HG02759 (cell line): ENCODE results near the gene KRT77.
"Not testable (repeated sequence)": the region's sequence is repeated elsewhere in the genome, so short reads cannot be mapped to it uniquely, and the experiment has no call there.

Experiments
- ATAC-seq: cut with Tn5 transposase; IDR thresholded peaks from one replicate; pipeline ENCODE4 v1.9.1; 2021; ENCODE audit warnings: mild to moderate bottlenecking, moderate library complexity; ENCODE audit not compliant: unreplicated experiment

KRT77 gene

DNA sequence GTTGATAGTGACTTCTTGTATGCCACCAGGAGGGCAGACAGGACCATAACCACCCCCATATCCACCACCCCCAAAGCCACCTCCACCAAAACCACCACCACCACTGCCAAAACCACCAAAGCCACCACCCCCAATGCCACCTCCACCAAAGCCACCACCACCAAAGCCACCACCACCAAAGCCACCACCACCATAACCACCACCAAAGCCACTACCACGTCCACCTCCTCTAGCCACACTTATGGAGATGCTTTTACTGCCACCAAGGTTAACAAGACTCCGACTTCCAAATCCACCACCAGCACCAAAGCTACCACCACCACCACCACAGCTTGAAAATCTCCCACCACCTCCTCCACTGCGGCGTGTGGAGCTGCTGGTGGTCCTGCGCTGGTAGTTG, 23.4 kb downstream of the KRT77 start:
- ATAC-seq: no peak

GRCh38 chr12:52677671-52678070, 25.7 kb downstream of the KRT77 start:
- ATAC-seq: no peak

- no peak for ATAC-seq
Observed at GRCh38 chr12:52677126-52677525, 26.2 kb downstream of the KRT77 start.

GRCh38 chr12:52676163-52676562, 27.2 kb downstream of the KRT77 start:
- ATAC-seq: no peak

- ATAC-seq: no peak
Observed at GRCh38 chr12:52675301-52675701, 28.0 kb downstream of the KRT77 start.

- ATAC-seq: no peak
Observed at GRCh38 chr12:52674433-52674775, 28.9 kb downstream of the KRT77 start.

DNA sequence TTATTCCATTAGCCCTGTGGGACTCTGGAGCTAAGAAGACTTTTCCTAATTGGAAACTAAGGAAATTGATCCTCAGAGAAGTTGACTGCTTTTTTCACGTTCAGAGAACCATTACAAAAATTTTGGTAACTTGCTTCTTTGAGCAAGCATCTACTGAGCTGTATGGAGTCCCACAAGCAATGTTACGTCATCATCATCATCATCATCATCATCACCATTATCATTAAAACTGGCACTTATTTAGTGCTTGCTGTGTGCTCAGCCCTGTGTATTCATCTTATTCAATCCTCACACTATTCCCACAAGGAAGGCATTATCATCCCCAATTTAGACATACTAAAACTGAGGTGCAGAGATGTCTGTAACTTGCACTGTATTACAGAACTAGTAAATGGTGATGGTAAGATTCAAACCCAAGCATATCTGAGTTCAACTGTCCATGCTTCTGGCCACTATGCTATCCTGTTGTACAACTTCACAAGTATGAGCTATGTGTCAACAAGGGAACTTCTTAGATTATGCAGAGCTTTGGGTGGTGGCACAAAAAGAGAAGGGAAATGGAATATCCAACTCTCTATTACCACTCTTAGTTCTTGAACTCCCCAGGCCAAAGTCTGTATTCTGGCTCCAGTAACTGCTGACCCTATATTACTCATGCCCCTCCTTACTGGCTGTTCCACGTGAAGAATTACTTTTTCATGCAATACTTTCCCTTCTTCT, 29.5 kb downstream of the KRT77 start:
- ATAC-seq: no peak

DNA sequence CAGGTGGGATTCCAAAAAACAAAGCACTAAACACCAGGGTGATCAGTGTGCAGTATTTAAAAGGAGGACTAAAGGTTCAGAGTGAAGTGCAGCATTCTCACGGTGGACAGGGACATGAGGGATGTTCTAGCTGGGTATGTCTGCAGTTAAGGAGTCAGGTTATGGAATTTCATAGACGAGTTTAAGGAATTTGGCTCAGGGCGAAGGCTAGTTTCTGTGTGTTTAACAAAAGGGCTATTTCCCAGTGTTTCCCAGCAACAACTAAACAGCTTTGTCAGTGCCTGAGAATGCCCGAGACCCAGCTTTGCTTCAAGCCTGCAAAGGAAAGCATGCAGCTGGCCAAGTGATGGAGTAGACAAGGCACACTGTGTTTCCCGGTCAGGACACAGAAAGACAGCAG, 30.1 kb downstream of the KRT77 start:
- no peak for ATAC-seq

DNA sequence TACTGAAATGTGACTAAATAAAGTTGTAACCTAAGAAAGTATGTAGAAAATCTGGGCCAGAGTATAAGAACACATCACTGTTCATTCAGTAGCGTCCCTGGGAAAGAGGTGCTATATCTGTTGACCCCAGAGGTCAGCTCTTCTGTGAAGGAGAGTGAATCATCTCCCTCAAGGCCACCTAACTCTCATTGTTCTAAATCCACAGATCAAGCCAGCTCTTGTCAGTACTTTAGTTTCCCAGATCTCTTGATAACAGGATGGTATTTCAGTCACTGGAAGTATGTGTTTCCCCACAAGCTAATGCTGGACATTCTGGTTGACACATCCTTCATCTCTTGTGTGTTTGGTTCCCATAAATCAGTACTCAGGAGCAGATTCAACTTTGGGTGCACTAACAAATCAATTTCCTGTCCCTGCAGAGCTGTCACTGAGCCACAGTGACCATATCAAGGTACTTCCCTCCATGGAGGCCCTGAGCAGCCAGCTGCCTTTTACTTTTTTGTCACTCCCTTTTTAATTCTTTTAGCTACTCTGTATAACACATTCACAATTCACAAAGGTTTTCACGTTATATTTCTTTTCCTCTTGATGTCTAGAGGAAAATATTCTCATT, 30.9 kb downstream of the KRT77 start:
- no peak for ATAC-seq

GRCh38 chr12:52670961-52671360, 32.4 kb downstream of the KRT77 start:
- ATAC-seq: no peak

DNA sequence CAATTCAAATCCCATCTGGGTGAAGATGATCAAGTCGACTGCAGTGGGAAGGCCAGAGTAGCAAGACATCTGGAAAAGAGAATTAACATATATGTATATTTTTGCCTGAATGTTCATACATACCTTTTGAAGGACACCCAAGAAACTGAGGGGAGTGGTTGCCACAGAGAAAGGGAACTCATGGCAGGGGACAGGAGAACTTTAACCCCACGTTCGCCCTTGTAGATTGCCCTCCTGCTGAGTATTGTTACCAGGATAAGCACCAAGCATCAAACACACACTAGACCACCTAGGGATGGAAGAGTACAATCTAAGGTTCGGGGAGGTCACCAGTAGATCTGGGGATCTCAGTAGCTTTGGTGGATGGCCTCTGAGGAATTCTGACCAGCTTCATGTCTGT, 32.8 kb downstream of the KRT77 start:
- no peak for ATAC-seq

DNA sequence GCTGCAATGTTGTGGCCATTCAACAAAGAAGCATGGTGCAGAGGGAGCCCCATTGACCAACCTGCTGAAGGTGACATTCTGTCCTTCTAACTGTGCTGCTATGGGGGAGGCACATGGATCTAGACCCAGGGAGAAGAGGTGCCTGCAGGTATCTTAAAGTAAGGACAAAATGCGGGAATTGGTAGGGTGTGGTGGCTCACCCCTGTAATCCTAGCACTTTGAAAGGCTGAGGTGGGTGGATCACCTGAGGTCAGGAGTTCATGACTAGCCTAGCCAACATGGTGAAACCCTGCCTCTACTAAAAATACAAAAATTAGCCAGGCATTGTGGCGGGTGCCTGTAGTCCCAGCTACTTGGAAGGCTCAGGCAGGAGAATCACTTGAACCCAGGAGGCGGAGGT, 33.4 kb downstream of the KRT77 start:
- ATAC-seq: not testable (repeated sequence)

DNA sequence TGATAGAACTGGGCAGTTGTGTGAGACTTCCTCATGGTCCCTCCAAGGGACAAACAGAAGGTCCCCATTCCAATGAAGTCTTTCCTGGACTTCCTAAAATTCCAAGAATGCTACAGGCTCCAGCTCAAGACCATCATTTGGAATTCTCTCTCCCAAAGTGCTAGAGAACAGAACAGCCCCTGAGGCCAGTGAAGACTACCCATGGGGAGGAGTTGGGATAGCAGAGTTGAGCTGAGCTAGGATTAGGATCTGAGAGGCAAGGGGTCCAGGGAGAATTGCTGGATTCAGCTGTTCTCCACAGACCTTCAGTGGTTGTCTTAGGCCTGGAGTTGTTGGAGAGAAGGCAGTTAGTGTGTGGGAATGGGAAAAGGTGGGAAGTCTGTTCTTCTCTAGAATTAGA, 33.9 kb downstream of the KRT77 start:
- no peak for ATAC-seq

DNA sequence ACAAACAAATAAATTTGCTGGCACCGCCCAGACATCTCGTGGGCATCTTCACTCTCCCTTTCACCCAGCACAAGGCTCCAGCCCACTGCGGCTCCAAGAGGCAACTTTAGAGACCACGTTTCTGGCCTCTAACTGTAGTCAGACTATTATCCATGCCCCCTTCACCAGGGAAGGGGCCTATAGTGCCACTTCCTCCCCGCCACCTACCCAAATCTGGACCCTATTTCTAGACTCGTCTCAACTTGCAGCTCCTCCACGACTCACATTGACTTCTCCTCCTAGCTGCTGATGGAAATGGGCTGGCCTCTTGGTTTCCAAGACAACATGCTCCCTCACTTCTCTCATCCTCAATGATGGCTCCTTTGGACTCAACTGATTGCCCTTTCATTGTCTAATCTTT, 35.4 kb downstream of the KRT77 start:
- ATAC-seq: no peak

GRCh38 chr12:52667509-52667908, 35.8 kb downstream of the KRT77 start:
- ATAC-seq: no peak

DNA sequence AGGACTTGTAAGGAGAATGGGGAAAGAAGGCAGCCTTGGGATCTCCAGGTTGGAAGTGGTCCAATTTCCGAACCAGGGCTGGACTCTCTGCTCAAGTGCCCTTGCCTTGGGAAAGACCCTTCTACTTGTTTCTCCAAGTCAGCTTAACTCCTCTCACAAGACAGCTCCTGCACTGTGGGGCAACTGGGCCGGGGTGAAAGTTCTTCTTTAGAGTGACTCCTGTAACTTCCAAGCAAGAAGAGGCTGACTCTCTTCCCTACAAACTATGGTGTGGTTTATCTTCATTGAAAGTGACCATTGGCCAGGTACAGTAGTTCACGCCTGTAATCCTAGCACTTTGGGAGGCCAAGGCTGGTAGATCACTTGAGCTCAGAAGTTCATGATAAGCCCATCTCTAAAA, 36.9 kb downstream of the KRT77 start:
- ATAC-seq: no peak

DNA sequence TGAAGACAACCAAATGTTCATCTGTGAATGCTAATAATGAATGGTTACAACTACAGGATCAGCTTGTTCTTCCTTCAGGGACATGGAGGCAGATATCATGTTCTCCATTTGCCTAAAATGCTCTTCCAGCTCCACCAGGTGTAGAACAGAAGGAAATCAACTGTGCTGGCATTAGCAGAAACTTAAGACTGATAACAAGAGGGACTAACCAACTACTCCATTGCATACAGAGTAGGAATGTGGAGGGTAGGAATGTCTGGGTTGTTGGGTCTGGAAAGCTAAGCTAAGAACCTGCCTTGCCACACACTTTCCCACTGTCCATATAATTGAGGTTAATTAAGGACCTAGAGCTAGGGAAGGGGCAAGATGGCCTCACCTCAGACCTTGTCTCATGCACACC, 39.9 kb downstream of the KRT77 start:
- no peak for ATAC-seq

DNA sequence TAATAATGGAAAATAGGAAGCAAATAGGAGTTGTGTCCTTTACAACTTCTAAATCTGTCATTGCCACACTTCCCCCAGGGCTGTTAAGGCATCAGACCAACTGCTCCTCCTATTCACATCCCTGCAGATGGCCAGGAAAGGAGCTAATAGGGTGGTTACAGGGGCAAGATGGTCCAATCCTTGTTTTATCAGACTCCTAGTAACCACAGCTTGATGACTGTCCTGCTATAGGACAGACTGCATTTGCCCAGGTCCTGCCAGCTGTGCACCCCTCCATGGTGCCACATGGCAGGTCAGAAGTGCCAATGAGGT, 40.5 kb downstream of the KRT77 start:
- no peak for ATAC-seq

- no peak for ATAC-seq
Observed at GRCh38 chr12:52662093-52662917, 41.0 kb downstream of the KRT77 start.

GRCh38 chr12:52661668-52662067, 41.7 kb downstream of the KRT77 start:
- ATAC-seq: no peak

DNA sequence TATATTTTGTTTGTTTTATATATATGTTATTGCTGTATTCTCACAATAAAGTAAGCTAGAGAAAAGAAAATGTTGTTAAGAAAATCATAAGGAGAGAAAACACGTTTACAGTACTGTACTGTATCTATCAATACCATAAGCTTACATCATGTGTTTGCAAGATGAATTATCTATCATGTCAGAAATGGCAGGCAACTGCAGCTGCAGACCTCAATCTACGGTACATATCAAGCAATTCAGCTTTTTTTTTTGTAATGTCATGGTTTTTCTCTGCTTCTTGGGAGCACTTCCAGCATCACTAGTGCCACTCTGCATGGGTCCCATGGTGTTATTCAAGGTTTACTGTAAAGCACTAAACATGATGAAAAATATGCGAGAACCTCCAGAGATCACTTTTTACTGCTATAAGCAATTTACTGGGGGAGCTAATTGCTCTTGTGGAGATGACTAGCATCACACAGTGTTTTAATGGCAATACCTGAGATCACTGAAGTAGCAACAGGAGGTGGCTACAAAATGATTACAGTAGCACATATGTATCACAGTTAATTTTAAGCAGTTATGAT, 42.3 kb downstream of the KRT77 start:
- no peak for ATAC-seq

- no peak for ATAC-seq
Observed at GRCh38 chr12:52659951-52660350, 43.4 kb downstream of the KRT77 start.
